Fibroblast of lung (primary cell): Measurements from ENCODE around the gene MSTN.

ENCODE experiments used
- CTCF ChIP-seq, 2 donors: IDR thresholded peaks in 1 of 2; conservative IDR thresholded peaks in 1 of 2; 1 replicate in 1 of 2; 2 replicates in 1 of 2; pipeline ENCODE4 v1.5.1; 2011 to 2012; ENCODE audit warnings: low read length in 2 of 2, control low read depth in 1 of 2, inconsistent platforms in 1 of 2, low read depth in 1 of 2, mild to moderate bottlenecking in 1 of 2
- EZH2 ChIP-seq: IDR thresholded peaks from 2 replicates; pipeline ENCODE4 v1.5.1; 2012; ENCODE audit warnings: low read length, control low read depth, mild to moderate bottlenecking; ENCODE audit errors: missing control alignments

- no peak for TF ChIP-seq CTCF (conservative IDR thresholded peaks at IDR 0.05 in 1 of 2, IDR thresholded peaks at IDR 0.05 in 1 of 2; ENCODE audit: low read depth in 1 of 2, low read length in 2 of 2)
- TF ChIP-seq EZH2 = no peak
Observed at GRCh38 chr2:190044866-190045265, 17.7 kb downstream of the MSTN start.
